NB4 (cell line): Measurements from ENCODE around the gene MARK3.

Experiments
- DNase-seq: peaks from one replicate; pipeline ENCODE4 v3.0.0; 2010; ENCODE audit warnings: low read depth
- H3K4me3 ChIP-seq: one replicate; pipeline ENCODE4 v1.5.1; 2011; ENCODE audit warnings: mild to moderate bottlenecking, low read depth, low read length, moderate library complexity
- MYC ChIP-seq: IDR thresholded peaks from 2 replicates; pipeline ENCODE4 v1.6.1; 2011; ENCODE audit warnings: low read depth, low read length
- POLR2A ChIP-seq: IDR thresholded peaks from 2 replicates; pipeline ENCODE4 v1.6.1; 2011; ENCODE audit warnings: mild to moderate bottlenecking; ENCODE audit not compliant: insufficient read length; ENCODE audit errors: extremely low read depth
- TF ChIP-seq, protein P1 (sequence below): IDR thresholded peaks from one replicate; pipeline ENCODE4 v1.5.1; 2012; ENCODE audit warnings: low read depth, low read length
- TF ChIP-seq, protein P2 (sequence below): IDR thresholded peaks from 2 replicates; pipeline ENCODE4 v1.6.1; 2011; ENCODE audit warnings: low read depth, low read length

MARK3 gene

GRCh38 chr14:103501041-103501870 is 116.0 kb downstream of the MARK3 start:
- TF ChIP-seq, protein P1, sequence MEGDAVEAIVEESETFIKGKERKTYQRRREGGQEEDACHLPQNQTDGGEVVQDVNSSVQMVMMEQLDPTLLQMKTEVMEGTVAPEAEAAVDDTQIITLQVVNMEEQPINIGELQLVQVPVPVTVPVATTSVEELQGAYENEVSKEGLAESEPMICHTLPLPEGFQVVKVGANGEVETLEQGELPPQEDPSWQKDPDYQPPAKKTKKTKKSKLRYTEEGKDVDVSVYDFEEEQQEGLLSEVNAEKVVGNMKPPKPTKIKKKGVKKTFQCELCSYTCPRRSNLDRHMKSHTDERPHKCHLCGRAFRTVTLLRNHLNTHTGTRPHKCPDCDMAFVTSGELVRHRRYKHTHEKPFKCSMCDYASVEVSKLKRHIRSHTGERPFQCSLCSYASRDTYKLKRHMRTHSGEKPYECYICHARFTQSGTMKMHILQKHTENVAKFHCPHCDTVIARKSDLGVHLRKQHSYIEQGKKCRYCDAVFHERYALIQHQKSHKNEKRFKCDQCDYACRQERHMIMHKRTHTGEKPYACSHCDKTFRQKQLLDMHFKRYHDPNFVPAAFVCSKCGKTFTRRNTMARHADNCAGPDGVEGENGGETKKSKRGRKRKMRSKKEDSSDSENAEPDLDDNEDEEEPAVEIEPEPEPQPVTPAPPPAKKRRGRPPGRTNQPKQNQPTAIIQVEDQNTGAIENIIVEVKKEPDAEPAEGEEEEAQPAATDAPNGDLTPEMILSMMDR = no peak
- TF ChIP-seq MYC (no peak), POLR2A (no peak)
- TF ChIP-seq, protein P2, sequence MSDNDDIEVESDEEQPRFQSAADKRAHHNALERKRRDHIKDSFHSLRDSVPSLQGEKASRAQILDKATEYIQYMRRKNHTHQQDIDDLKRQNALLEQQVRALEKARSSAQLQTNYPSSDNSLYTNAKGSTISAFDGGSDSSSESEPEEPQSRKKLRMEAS = no peak
- no peak overlapping the region for H3K4me3 ChIP-seq
- DNase-seq = no peak

DNA sequence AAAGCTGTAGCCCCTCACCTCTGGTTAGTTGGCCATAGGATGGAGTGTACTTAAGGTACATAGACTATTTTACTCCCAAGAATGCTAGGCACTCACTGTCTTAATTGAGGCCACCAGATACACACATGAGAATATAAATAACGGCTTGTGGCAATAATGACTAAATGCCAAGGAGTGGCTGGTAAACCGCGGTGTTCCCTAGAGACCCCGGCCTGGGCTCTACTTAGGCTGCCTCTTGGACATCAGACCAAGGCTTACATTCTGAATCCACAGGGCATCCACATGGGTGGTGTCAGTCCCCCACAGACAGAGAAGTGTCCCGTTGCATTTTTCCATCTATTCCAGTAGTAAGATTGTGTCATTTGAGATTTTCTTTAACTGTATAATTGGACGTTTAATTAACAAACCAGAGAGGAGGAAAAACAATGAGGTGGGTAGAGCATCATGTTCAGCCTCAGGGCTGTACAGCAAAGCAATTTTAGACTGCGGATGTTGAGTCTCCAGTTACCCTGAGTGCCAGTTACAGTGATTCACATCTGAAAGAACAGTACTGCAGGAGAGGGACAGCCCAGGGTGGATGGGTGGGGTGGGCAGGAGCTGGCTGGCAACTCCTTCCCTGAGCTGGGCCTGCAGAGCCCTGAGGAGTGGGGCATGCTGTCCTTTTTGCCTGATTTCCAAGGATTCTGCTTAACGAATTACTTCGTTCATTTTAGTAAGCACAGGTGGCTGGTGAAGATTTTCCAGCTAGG is 116.9 kb downstream of the MARK3 start:
- TF ChIP-seq, protein P2 = no peak
- no peak for TF ChIP-seq MYC
- DNase-seq = no peak
- no peak overlapping the region for H3K4me3 ChIP-seq

- DNase-seq = no peak
- TF ChIP-seq POLR2A = no peak
- TF ChIP-seq, protein P1 = no peak
- TF ChIP-seq, protein P2 = no peak
- no peak for TF ChIP-seq MYC
- H3K4me3 ChIP-seq = no peak overlapping the region
Measured at GRCh38 chr14:103502877-103503276, 117.7 kb downstream of the MARK3 start.

DNA sequence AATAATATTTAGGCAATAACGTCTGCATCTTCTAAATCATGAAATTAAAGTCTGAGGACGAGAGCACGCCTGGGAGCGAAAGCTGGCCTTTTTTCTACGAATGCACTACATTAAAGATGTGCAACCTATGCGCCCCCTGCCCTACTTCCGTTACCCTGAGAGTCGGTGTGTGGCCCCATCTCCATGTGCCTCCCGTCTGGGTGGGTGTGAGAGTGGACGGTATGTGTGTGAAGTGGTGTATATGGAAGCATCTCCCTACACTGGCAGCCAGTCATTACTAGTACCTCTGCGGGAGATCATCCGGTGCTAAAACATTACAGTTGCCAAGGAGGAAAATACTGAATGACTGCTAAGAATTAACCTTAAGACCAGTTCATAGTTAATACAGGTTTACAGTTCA is 118.1 kb downstream of the MARK3 start:
- DNase-seq = no peak
- TF ChIP-seq, protein P1 = no peak
- TF ChIP-seq MYC = no peak
- TF ChIP-seq, protein P2 = no peak
- TF ChIP-seq POLR2A = no peak
- no peak overlapping the region for H3K4me3 ChIP-seq

DNA sequence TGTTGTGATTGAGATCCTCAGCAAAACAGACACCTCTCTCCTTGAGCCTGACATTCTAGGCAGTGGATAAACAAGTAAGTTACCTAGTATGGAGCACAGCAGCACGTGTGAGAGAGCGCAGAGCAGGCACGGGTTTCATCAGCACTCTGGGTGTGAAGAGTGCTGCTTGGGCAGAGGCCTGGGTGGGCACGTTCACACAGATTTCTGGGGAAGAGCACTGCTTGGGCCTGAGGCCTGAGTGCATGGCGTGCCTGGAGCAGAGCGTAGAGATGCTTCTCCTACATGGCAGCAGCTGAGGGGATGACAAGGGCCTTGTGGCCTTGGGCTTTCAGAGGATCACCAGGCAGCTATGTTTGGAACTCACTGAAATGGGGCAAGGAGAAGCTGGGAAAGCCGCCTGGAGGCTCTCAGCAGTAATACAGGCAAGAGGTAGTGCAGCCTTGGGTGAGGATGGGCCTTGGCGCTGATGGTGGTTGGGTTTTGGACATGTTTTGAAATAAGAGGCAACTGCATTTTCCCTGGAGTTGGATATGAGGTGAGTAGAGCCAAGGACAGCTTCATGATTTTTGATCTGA is 119.9 kb downstream of the MARK3 start:
- TF ChIP-seq POLR2A = no peak
- no peak for TF ChIP-seq MYC
- TF ChIP-seq, protein P1 = no peak
- TF ChIP-seq, protein P2 = no peak
- no peak for DNase-seq
- H3K4me3 ChIP-seq = no peak overlapping the region

GRCh38 chr14:103507751-103508150 is 122.5 kb downstream of the MARK3 start:
- TF ChIP-seq, protein P1 = no peak
- TF ChIP-seq POLR2A = no peak
- no peak for TF ChIP-seq MYC
- no peak for DNase-seq
- H3K4me3 ChIP-seq = no peak overlapping the region
